Panc1 (cell line): Measurements from ENCODE around the gene ROPN1L. TPM values are rescaled to one million over a fixed set of nuclear protein-coding genes. Genes with fewer than 3 reads are reported as not detected.

Experiments
- ATAC-seq: fragments of 200-7000 bp; cut with Tn5 transposase; 2 replicates; pipeline ENCODE4 v1.9.1; 2020; ENCODE audit warnings: mild to moderate bottlenecking, moderate library complexity
- BruUV-seq: library from RNA; stranded (reverse); fragments of 400-500 nt; replicated peaks from 2 replicates; lab custom pipeline; 2021; lab: Mats Ljungman, UMichigan
- CTCF ChIA-PET: fragments of 300-600 bp; sonication (Branson Sonifier 250); formaldehyde crosslinking; loops from one replicate; lab custom pipeline; 2022; ENCODE audit warnings: antibody characterized with exemption; lab: Charles Lee
- POLR2A ChIA-PET: fragments of 300-600 bp; sonication (Branson Sonifier 250); formaldehyde crosslinking; loops from one replicate; lab custom pipeline; 2022; ENCODE audit warnings: antibody characterized with exemption; lab: Charles Lee
- DNase-seq: peaks from one replicate; pipeline ENCODE4 v3.0.0-alpha.2; 2010; ENCODE audit warnings: low read depth, low spot score
- H3K27ac ChIP-seq: 2 replicates; pipeline ENCODE4 v1.5.1; 2011; ENCODE audit warnings: mild to moderate bottlenecking, low read length, inconsistent platforms
- H3K27me3 ChIP-seq: fragments of 200-500 bp; sonication (Bioruptor generic); 2 replicates; pipeline ENCODE4 v1.6.0; 2014; ENCODE audit warnings: low read length, inconsistent platforms; ENCODE audit not compliant: control insufficient read depth, insufficient read depth
- H3K36me3 ChIP-seq: fragments of 200-500 bp; sonication (Bioruptor generic); 2 replicates; pipeline ENCODE4 v1.5.1; 2014; ENCODE audit warnings: inconsistent platforms, mild to moderate bottlenecking, low read length, moderate library complexity; ENCODE audit not compliant: control insufficient read depth, insufficient read depth
- H3K4me1 ChIP-seq: 2 replicates; pipeline ENCODE4 v1.5.1; 2011; ENCODE audit warnings: inconsistent platforms, mild to moderate bottlenecking, low read length, moderate library complexity; ENCODE audit not compliant: control insufficient read depth, insufficient read depth
- H3K4me3 ChIP-seq, 2 experiments: 2 replicates each; pipeline ENCODE4 v1.5.1; 2011 to 2012; ENCODE audit warnings: low read depth in 2 of 2, low read length in 2 of 2, mild to moderate bottlenecking in 2 of 2, inconsistent platforms in 1 of 2, moderate library complexity in 1 of 2
- H3K9me3 ChIP-seq: fragments of 200-500 bp; sonication (Bioruptor generic); 2 replicates; pipeline ENCODE4 v1.5.1; 2014; ENCODE audit warnings: low read depth, mild to moderate bottlenecking, inconsistent platforms, low read length, moderate library complexity; ENCODE audit not compliant: control insufficient read depth, insufficient read depth
- CTCF ChIP-seq: fragments of 450-650 bp; IDR thresholded peaks from 2 replicates; pipeline ENCODE4 v1.5.1; 2017; ENCODE audit warnings: mild to moderate bottlenecking
- POLR2AphosphoS5 ChIP-seq: IDR thresholded peaks from 2 replicates; pipeline ENCODE4 v1.6.1; 2012; ENCODE audit warnings: mild to moderate bottlenecking, low read depth, low read length, moderate library complexity
- REST ChIP-seq, 2 experiments: IDR thresholded peaks; 2 replicates each; pipeline ENCODE4 v1.6.1; 2011 to 2012; ENCODE audit warnings: low read depth in 2 of 2, control low read depth in 1 of 2, low read length in 1 of 2, mild to moderate bottlenecking in 1 of 2, moderate library complexity in 1 of 2; ENCODE audit not compliant: insufficient read depth in 1 of 2
- SIN3A ChIP-seq: IDR thresholded peaks from 2 replicates; pipeline ENCODE4 v1.6.1; 2012; ENCODE audit warnings: low read depth, mild to moderate bottlenecking, low read length, moderate library complexity, borderline replicate concordance; ENCODE audit not compliant: insufficient read depth
- TCF7L2 ChIP-seq: IDR thresholded peaks from 2 replicates; pipeline ENCODE4 v1.6.1; 2011; ENCODE audit warnings: mild to moderate bottlenecking, low read depth, low read length, inconsistent platforms
- in situ Hi-C: cut with HindIII; loops from 2 replicates; pipeline ENCODE4 v1.10.0; 2016; ENCODE audit warnings: low sequenced_read_pairs, low pct_unique_long_range_greater_than_20kb
- intact Hi-C: fragments of 100-400 bp; cut with micrococcal nuclease; formaldehyde crosslinking; loops from one replicate; pipeline ENCODE4 v1.10.0; 2022; ENCODE audit not compliant: unreplicated experiment
- total RNA-seq: library from RNA; stranded (reverse); gene quantifications from one replicate; pipeline ENCODE4 v1.2.1, GENCODE V29; 2021; ENCODE audit not compliant: unreplicated experiment

Gene ROPN1L
- total RNA-seq, 1 experiment from 2014 or later: 3.0 TPM

GRCh38 chr5:10438301-10438700, 3.4 kb upstream of the ROPN1L start:
- Histone ChIP-seq H3K36me3 (peaks cover 15% of the 10 kb centered on the region), H3K4me3 (no peak overlapping the region), H3K27ac (no peak overlapping the region), H3K9me3 (no peaks in the 10 kb centered on the region), H3K27me3 (no peaks in the 10 kb centered on the region), H3K4me1 (peaks cover 12% of the 10 kb centered on the region; the same call in 1 of the 2 replicates)
- ChIA-PET CTCF (no interaction called here), POLR2A (no interaction called here)
- in situ Hi-C loops: no loop called here
- ATAC-seq: no peak
- TF ChIP-seq REST (IDR thresholded peaks at IDR 0.05; ENCODE audit: insufficient read depth in 1 of 2, low read depth in 2 of 2, low read length in 1 of 2) (no peak), CTCF (no peak), TCF7L2 (no peak), POLR2AphosphoS5 (no peak)
- BruUV-seq: no TSS peak
- DNase-seq: no peak
- intact Hi-C loops: no loop called here

GRCh38 chr5:10439692-10440091, 2.0 kb upstream of the ROPN1L start:
- no peak for ATAC-seq
- intact Hi-C loops: no loop called here
- BruUV-seq: no TSS peak

More at GRCh38 chr5:10439692-10440091, 2.0 kb upstream of the ROPN1L start:
- no peaks in the 10 kb centered on the region for H3K9me3 ChIP-seq
- no peak overlapping the region for H3K27ac ChIP-seq
- no peaks in the 10 kb centered on the region for H3K27me3 ChIP-seq
- no peak for DNase-seq
- POLR2A ChIA-PET: no interaction called here
- CTCF ChIA-PET: no interaction called here
- peaks cover 12% of the 10 kb centered on the region; the same call in 1 of the 2 replicates for H3K4me1 ChIP-seq
- in situ Hi-C loops: no loop called here
- TF ChIP-seq POLR2AphosphoS5 (no peak), REST (IDR thresholded peaks at IDR 0.05; ENCODE audit: insufficient read depth in 1 of 2, low read depth in 2 of 2, low read length in 1 of 2) (no peak), TCF7L2 (no peak), SIN3A (no peak), CTCF (no peak)
- no peak overlapping the region for H3K4me3 ChIP-seq
- H3K36me3 ChIP-seq: peaks cover 8% of the 10 kb centered on the region
